Uterus (tissue), 4 donors: Measurements from ENCODE around the gene LRCH3. TPM values are rescaled to one million over a fixed set of nuclear protein-coding genes. Genes with fewer than 3 reads are reported as not detected.

Experiments
- DNase-seq, 2 donors: peaks; one replicate each; pipeline ENCODE4 v3.0.0-alpha.2; 2019 to 2020
- H3K27ac ChIP-seq, 2 donors: fragments of 200-600 bp; sonication (generic); 1 replicate in 1 of 2; 2 replicates in 1 of 2; pipeline ENCODE4 v1.5.1; 2016 to 2018
- H3K27me3 ChIP-seq, 2 donors: fragments of 200-600 bp; sonication (generic); one replicate each; pipeline ENCODE4 v1.5.1; 2018 to 2019; ENCODE audit warnings: control low read depth in 1 of 2
- H3K36me3 ChIP-seq, 2 donors: fragments of 200-600 bp; sonication (generic); one replicate each; pipeline ENCODE4 v1.5.1; 2019; ENCODE audit warnings: control low read depth in 1 of 2
- H3K4me1 ChIP-seq, 2 donors: fragments of 200-600 bp; sonication (generic); one replicate each; pipeline ENCODE4 v1.5.1; 2018 to 2019; ENCODE audit warnings: control low read depth in 1 of 2
- H3K4me3 ChIP-seq, 2 donors: fragments of 200-600 bp; sonication (generic); 1 replicate in 1 of 2; 2 replicates in 1 of 2; pipeline ENCODE4 v1.5.1; 2018 to 2019; ENCODE audit warnings: mild to moderate bottlenecking in 1 of 2
- H3K9me3 ChIP-seq, 2 donors: fragments of 200-600 bp; sonication (generic); one replicate each; pipeline ENCODE4 v1.5.1; 2019; ENCODE audit warnings: control low read depth in 1 of 2
- CTCF ChIP-seq, 4 experiments: fragments of 200-600 bp in 2 of 4; fragments of 450-650 bp in 2 of 4; sonication (generic) in 2 of 4; IDR thresholded peaks; one replicate each; pipeline ENCODE4 v1.5.1; 2016 to 2019; ENCODE audit warnings: antibody characterized with exemption in 4 of 4, mild to moderate bottlenecking in 2 of 4, moderate library complexity in 1 of 4
- POLR2A ChIP-seq, 2 donors: fragments of 450-650 bp; IDR thresholded peaks; one replicate each; pipeline ENCODE4 v1.6.1; 2016; ENCODE audit warnings: antibody characterized with exemption in 2 of 2, mild to moderate bottlenecking in 1 of 2, moderate library complexity in 1 of 2
- intact Hi-C: fragments of 100-400 bp; cut with DNase I; formaldehyde crosslinking; loops from one replicate; pipeline ENCODE4 v1.15.1; 2023; ENCODE audit warnings: low total_unique reads
- small RNA-seq: library from RNA; depleted of rRNA; stranded (forward); fragments of <200 nt; gene quantifications from one replicate; pipeline ENCODE3, GENCODE V24; 2016
- total RNA-seq, 4 donors: library from RNA; depleted of rRNA in 3 of 4; stranded (reverse); fragments of >200 nt in 3 of 4; gene quantifications; one replicate each; pipeline versions ENCODE4 v1.1.0 to v1.2.4, GENCODE V29; 2014 to 2023
- donor health status: DM: yes; HTN: yes; CAD: no.

The LRCH3 gene
- total RNA-seq, 4 donors from 2014 or later: 73.5 to 108 (median 100) TPM

- H3K27ac ChIP-seq: no peak overlapping the region
Measured at GRCh38 chr3:197936819-197937384, 145.8 kb downstream of the LRCH3 start.

More at GRCh38 chr3:197936819-197937384, 145.8 kb downstream of the LRCH3 start:
- Histone ChIP-seq H3K9me3 (no peaks in the 10 kb centered on the region), H3K4me1 (no peaks in the 10 kb centered on the region), H3K36me3 (no peaks in the 10 kb centered on the region), H3K4me3 (no peak overlapping the region), H3K27me3 (no peaks in the 10 kb centered on the region)
- TF ChIP-seq POLR2A (IDR thresholded peaks at IDR 0.05): no peak
- TF ChIP-seq CTCF (IDR thresholded peaks at IDR 0.05): no peak
- intact Hi-C loops: no loop called here
- no peak for DNase-seq

Small RNA genes lying within 50 kb of the gene (small RNA-seq; reads per million reads assigned to genes)
- not detected for gene RNU6-858P

Other genes starting within 250 kb of the LRCH3 start
- gene BDH1, start 235.3 kb upstream of the LRCH3 start, total RNA-seq: 10 to 100 TPM in 2 of 4 donors, 1 to 10 TPM in 2; 4.4 to 23.1 (median 8.6) TPM
- gene RUBCN, start 54.4 kb upstream of the LRCH3 start, total RNA-seq: 10 to 100 TPM in 3 of 4 donors, 1 to 10 TPM in 1; 8.2 to 36.4 (median 13.9) TPM
- 100 to 1,000 TPM in 1 of 4 donors, 10 to 100 TPM in 3; 22.5 to 100 (median 45.5) TPM for gene FYTTD1, start 41.4 kb upstream of the LRCH3 start, total RNA-seq
- 1,000 to 10,000 TPM in 3 of 4 donors, 100 to 1,000 TPM in 1; 632 to 3,558 (median 1,624) TPM for gene RPL35A, start 158.9 kb downstream of the LRCH3 start, total RNA-seq
- gene LMLN, start 169.0 kb downstream of the LRCH3 start, total RNA-seq: 10 to 100 TPM in 1 of 4 donors, 1 to 10 TPM in 2, under 1 TPM in 1; 0.77 to 11.3 (median 6.8) TPM